GM18867 (cell line): ENCODE data around the gene DNMT3A.

Experiments
- ATAC-seq: cut with Tn5 transposase; IDR thresholded peaks from one replicate; pipeline ENCODE4 v1.9.1; 2021; ENCODE audit warnings: mild to moderate bottlenecking, moderate library complexity; ENCODE audit not compliant: unreplicated experiment

DNMT3A gene

GRCh38 chr2:25347846-25348245 lies 6.1 kb upstream of the DNMT3A start:
- ATAC-seq, result no peak

GRCh38 chr2:25347205-25347815 lies 5.6 kb upstream of the DNMT3A start:
- no peak for ATAC-seq

GRCh38 chr2:25343187-25343825 lies 1.6 kb upstream of the DNMT3A start:
- no peak for ATAC-seq

- ATAC-seq, result peak; percentile 74
These were observed 854 bp upstream of the DNMT3A start for GRCh38 chr2:25342372-25343186.

GRCh38 chr2:25341011-25341727 lies 556 bp downstream of the DNMT3A start:
- peak; percentile 30 for ATAC-seq

GRCh38 chr2:25340181-25340921 lies 1.4 kb downstream of the DNMT3A start:
- ATAC-seq, result no peak

- no peak for ATAC-seq
These were observed 1.9 kb downstream of the DNMT3A start for GRCh38 chr2:25339791-25340180.

- ATAC-seq, result no peak
These were observed 2.5 kb downstream of the DNMT3A start for GRCh38 chr2:25339211-25339674.

- ATAC-seq, result no peak
These were observed 3.3 kb downstream of the DNMT3A start for GRCh38 chr2:25338401-25338800.

- ATAC-seq, result no peak
These were observed 3.8 kb downstream of the DNMT3A start for GRCh38 chr2:25337891-25338290.

GRCh38 chr2:25337276-25337675 lies 4.4 kb downstream of the DNMT3A start:
- ATAC-seq, result no peak

GRCh38 chr2:25336383-25336841 lies 5.3 kb downstream of the DNMT3A start:
- ATAC-seq, result no peak

GRCh38 chr2:25335971-25336370 lies 5.8 kb downstream of the DNMT3A start:
- no peak for ATAC-seq

- ATAC-seq, result no peak
These were observed 6.5 kb downstream of the DNMT3A start for GRCh38 chr2:25335204-25335603.

GRCh38 chr2:25334482-25334881 lies 7.2 kb downstream of the DNMT3A start:
- no peak for ATAC-seq

- no peak for ATAC-seq
These were observed 7.7 kb downstream of the DNMT3A start for GRCh38 chr2:25333981-25334380.

- no peak for ATAC-seq
These were observed 9.2 kb downstream of the DNMT3A start for GRCh38 chr2:25332571-25332970.

GRCh38 chr2:25331686-25332365 lies 9.9 kb downstream of the DNMT3A start:
- ATAC-seq, result no peak

GRCh38 chr2:25330937-25331336 lies 10.8 kb downstream of the DNMT3A start:
- no peak for ATAC-seq

GRCh38 chr2:25330273-25330672 lies 11.5 kb downstream of the DNMT3A start:
- no peak for ATAC-seq
